Osteoblast (primary cell): Measurements from ENCODE around the gene DCTN2. TPM values are rescaled to one million over a fixed set of nuclear protein-coding genes. Genes with fewer than 3 reads are reported as not detected.

Source experiments
- DNase-seq: peaks from one replicate; pipeline ENCODE4 v3.0.0; 2011; ENCODE audit warnings: low spot score, mixed read lengths; ENCODE audit not compliant: insufficient read length; ENCODE audit errors: missing footprints
- H2AFZ ChIP-seq: 2 replicates; pipeline ENCODE4 v1.6.0; 2011; ENCODE audit warnings: mild to moderate bottlenecking, low read length
- H3K27ac ChIP-seq: 2 replicates; pipeline ENCODE4 v1.5.1; 2011; ENCODE audit warnings: mild to moderate bottlenecking, low read depth, low read length, moderate library complexity
- H3K27me3 ChIP-seq: 2 replicates; pipeline ENCODE4 v1.6.0; 2012; ENCODE audit warnings: mild to moderate bottlenecking, control low read depth, inconsistent platforms, low read length, moderate library complexity; ENCODE audit not compliant: insufficient read depth
- H3K36me3 ChIP-seq: 2 replicates; pipeline ENCODE4 v1.5.1; 2011; ENCODE audit warnings: mild to moderate bottlenecking, low read length, control low read depth, moderate library complexity; ENCODE audit not compliant: insufficient read depth
- H3K4me1 ChIP-seq: 2 replicates; pipeline ENCODE4 v1.5.1; 2011; ENCODE audit warnings: mild to moderate bottlenecking, low read length, control low read depth, moderate library complexity; ENCODE audit not compliant: insufficient read depth
- H3K4me2 ChIP-seq: 2 replicates; pipeline ENCODE4 v1.6.0; 2011; ENCODE audit warnings: mild to moderate bottlenecking, low read length; ENCODE audit not compliant: insufficient read depth
- H3K4me3 ChIP-seq: fragments of 200-600 bp; sonication (generic); 3 replicates; pipeline ENCODE4 v1.5.1; 2012; ENCODE audit warnings: mild to moderate bottlenecking, low read length, inconsistent platforms; ENCODE audit not compliant: insufficient read depth
- H3K79me2 ChIP-seq: 2 replicates; pipeline ENCODE4 v1.6.0; 2012; ENCODE audit warnings: mild to moderate bottlenecking, low read length, control low read depth, inconsistent platforms; ENCODE audit not compliant: insufficient read depth
- H3K9me3 ChIP-seq: 2 replicates; pipeline ENCODE4 v1.5.1; 2011; ENCODE audit warnings: low read depth, low read length, control low read depth
- H4K20me1 ChIP-seq: 2 replicates; pipeline ENCODE4 v1.6.0; 2012; ENCODE audit warnings: mild to moderate bottlenecking, low read length, control low read depth; ENCODE audit not compliant: insufficient read depth
- total RNA-seq: library from RNA; depleted of rRNA; stranded (reverse); fragments of >200 nt; gene quantifications from 2 replicates; pipeline ENCODE4 v1.2.3, GENCODE V29; 2012
- TF ChIP-seq, protein P1 (sequence below): IDR thresholded peaks from 2 replicates; pipeline ENCODE4 v1.5.1; 2011; ENCODE audit warnings: mild to moderate bottlenecking, low read depth, low read length, moderate library complexity; ENCODE audit errors: extremely low read depth

Gene DCTN2
- total RNA-seq, 1 donor: 123 TPM

- Histone ChIP-seq H3K9me3 (no peaks in the 10 kb centered on the region), H2AFZ (no peak overlapping the region), H4K20me1 (no peaks in the 10 kb centered on the region), H3K27me3 (no peaks in the 10 kb centered on the region), H3K36me3 (peaks cover 60% of the 10 kb centered on the region), H3K27ac (no peak overlapping the region), H3K79me2 (no peaks in the 10 kb centered on the region), H3K4me1 (no peaks in the 10 kb centered on the region), H3K4me3 (no peak overlapping the region), H3K4me2 (no peak overlapping the region)
- DNase-seq: no peak
- TF ChIP-seq, protein P1, sequence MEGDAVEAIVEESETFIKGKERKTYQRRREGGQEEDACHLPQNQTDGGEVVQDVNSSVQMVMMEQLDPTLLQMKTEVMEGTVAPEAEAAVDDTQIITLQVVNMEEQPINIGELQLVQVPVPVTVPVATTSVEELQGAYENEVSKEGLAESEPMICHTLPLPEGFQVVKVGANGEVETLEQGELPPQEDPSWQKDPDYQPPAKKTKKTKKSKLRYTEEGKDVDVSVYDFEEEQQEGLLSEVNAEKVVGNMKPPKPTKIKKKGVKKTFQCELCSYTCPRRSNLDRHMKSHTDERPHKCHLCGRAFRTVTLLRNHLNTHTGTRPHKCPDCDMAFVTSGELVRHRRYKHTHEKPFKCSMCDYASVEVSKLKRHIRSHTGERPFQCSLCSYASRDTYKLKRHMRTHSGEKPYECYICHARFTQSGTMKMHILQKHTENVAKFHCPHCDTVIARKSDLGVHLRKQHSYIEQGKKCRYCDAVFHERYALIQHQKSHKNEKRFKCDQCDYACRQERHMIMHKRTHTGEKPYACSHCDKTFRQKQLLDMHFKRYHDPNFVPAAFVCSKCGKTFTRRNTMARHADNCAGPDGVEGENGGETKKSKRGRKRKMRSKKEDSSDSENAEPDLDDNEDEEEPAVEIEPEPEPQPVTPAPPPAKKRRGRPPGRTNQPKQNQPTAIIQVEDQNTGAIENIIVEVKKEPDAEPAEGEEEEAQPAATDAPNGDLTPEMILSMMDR: no peak
Observed at GRCh38 chr12:57500213-57500612, 46.8 kb downstream of the DCTN2 start.

DNA sequence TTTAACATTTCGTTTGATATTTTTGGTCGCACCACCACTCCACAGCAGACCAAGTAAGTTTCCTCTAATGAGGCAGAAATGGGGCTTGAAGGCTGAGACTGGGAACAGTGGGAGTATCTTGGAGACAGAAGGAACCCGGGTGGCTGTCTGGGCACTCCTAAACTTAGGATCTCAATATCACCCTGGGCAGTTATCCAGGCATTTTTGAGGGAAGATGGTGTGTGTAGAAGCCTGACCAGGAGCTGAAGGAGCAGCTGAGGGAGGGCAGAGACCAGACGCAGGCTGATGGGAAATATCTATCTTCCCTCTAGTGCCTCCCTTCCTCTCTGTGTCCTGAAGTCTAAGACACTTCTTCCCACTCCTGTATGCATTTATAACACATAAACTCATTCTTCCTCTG lies 48.4 kb downstream of the DCTN2 start:
- Histone ChIP-seq H3K4me3 (no peak overlapping the region), H4K20me1 (no peaks in the 10 kb centered on the region), H3K79me2 (no peaks in the 10 kb centered on the region), H3K4me1 (no peaks in the 10 kb centered on the region), H3K9me3 (no peaks in the 10 kb centered on the region), H3K27ac (no peak overlapping the region), H3K4me2 (no peak overlapping the region), H2AFZ (no peak overlapping the region), H3K36me3 (peaks cover 50% of the 10 kb centered on the region), H3K27me3 (no peaks in the 10 kb centered on the region)
- no peak for DNase-seq
- TF ChIP-seq, protein P1: no peak

DNA sequence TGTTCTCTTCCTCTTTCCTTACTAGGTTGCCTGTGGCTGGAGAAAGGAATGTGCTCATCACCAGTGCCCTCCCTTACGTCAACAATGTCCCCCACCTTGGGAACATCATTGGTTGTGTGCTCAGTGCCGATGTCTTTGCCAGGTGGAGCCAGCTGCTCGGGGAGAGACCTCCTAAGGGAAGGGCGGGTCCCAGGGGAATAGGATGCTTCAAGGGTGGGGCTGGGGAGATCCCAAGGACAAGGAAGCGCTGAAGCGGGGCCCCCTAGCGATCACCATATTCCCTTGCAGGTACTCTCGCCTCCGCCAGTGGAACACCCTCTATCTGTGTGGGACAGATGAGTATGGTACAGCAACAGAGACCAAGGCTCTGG lies 48.9 kb downstream of the DCTN2 start:
- DNase-seq: no peak
- Histone ChIP-seq H3K79me2 (no peaks in the 10 kb centered on the region), H2AFZ (no peak overlapping the region), H3K27me3 (no peaks in the 10 kb centered on the region), H3K4me3 (no peak overlapping the region), H3K4me1 (no peaks in the 10 kb centered on the region), H3K9me3 (no peaks in the 10 kb centered on the region), H4K20me1 (no peaks in the 10 kb centered on the region), H3K4me2 (no peak overlapping the region), H3K36me3 (peaks cover 50% of the 10 kb centered on the region), H3K27ac (no peak overlapping the region)
- TF ChIP-seq, protein P1: no peak

DNA sequence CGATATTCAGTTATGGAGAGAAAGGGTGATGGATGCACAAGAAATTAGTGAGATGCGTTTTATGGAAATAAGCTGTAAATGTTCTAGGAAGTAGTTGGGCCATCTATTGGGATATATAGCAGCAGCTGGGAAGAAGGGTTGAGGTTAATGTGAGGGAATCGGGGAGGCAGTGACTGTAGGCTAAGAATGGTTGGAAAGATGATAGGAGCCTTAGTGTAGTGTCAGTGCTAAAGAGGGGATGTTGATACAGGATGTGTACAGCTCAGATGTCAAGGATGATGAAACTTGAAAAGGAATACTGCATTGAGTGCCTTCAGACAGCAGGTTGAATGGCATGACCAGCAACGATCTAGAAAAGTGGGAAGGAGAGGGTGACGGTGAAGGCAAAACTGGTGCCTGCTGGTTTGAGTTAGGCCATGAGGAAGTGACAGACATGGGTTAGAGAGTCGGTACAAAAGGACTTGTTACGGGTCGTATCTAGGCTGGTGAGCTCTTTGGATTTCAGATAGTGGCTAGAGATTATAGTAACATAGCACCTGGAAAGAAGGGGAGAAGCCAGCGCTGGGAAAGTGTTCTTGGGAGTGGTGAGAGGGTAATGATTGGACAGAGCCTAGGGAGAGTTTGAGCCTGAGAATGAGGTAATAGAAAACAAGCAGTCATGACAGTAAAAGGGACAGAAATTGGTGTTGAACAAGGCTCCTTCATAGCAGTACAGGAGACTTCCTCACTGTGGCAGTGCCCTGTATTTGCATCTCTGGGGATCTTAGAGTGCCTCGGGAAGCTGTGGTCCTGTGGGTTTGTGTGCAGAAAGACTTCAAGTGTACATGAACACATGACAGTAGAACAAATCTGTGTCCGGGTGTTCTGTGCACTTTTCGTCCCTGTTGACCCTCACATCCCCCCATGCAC lies 49.5 kb downstream of the DCTN2 start:
- Histone ChIP-seq H3K27me3 (no peaks in the 10 kb centered on the region), H3K4me1 (no peaks in the 10 kb centered on the region), H3K9me3 (no peaks in the 10 kb centered on the region), H3K79me2 (peaks cover 5% of the 10 kb centered on the region), H3K27ac (no peak overlapping the region), H2AFZ (no peak overlapping the region), H3K36me3 (peaks cover 52% of the 10 kb centered on the region), H3K4me3 (no peak overlapping the region), H4K20me1 (peaks cover 5% of the 10 kb centered on the region), H3K4me2 (no peak overlapping the region)
- TF ChIP-seq, protein P1: no peak
- no peak for DNase-seq
